Measurements from ENCODE around the gene CCR3.

Gene CCR3

GRCh38 chr3:46301122-46301835 lies 59.0 kb downstream of the CCR3 start:
- H4K5ac ChIP-seq (ENCODE audit: low read length) = no peak overlapping the region
- H3K79me1 ChIP-seq (ENCODE audit: low read length) = no peaks in the 10 kb centered on the region
- no peak overlapping the region for H4K8ac ChIP-seq (ENCODE audit: low read depth, low read length)

GRCh38 chr3:46303240-46303639 lies 61.0 kb downstream of the CCR3 start:
- Histone ChIP-seq H3K23ac (ENCODE audit: low read length) (no peak overlapping the region), H4K5ac (ENCODE audit: low read length) (no peak overlapping the region), H2BK15ac (replicated peaks; ENCODE audit: low read depth) (no peak overlapping the region), H3K79me1 (ENCODE audit: low read length) (no peaks in the 10 kb centered on the region), H3K4me3 (ENCODE audit: low read length) (no peak overlapping the region), H3K56ac (ENCODE audit: low read length) (no peak overlapping the region), H3K36me3 (ENCODE audit: control insufficient read depth, insufficient read depth, low read length) (no peaks in the 10 kb centered on the region), H2BK120ac (ENCODE audit: low read depth, low read length) (no peak overlapping the region), H4K8ac (ENCODE audit: low read depth, low read length) (no peak overlapping the region), H3K9ac (ENCODE audit: low read length) (no peak overlapping the region), H3K4me1 (ENCODE audit: control insufficient read depth, low read depth, low read length) (no peaks in the 10 kb centered on the region), H3K4me2 (ENCODE audit: low read length) (no peak overlapping the region), H3K27me3 (ENCODE audit: insufficient read depth, low read length, poor library complexity) (no peaks in the 10 kb centered on the region), H3K4ac (ENCODE audit: low read depth, low read length) (no peak overlapping the region), H2AK5ac (ENCODE audit: low read length) (no peak overlapping the region), H3K79me2 (ENCODE audit: control insufficient read depth, insufficient read depth, low read length) (no peaks in the 10 kb centered on the region), H2BK5ac (ENCODE audit: low read length) (no peak overlapping the region), H3K18ac (ENCODE audit: low read length) (no peak overlapping the region), H3K27ac (ENCODE audit: low read depth, low read length) (no peak overlapping the region)
- no CpG with 5 or more reads among the region's 3 CpGs for WGBS (ENCODE audit: extremely low coverage, insufficient coverage, low lambda C conversion rate)
- no peak for DNase-seq

More at GRCh38 chr3:46301122-46301835, 59.0 kb downstream of the CCR3 start:
- H2AK5ac ChIP-seq (ENCODE audit: low read length) = no peak overlapping the region
- no peak overlapping the region for H3K4me3 ChIP-seq (ENCODE audit: low read length)
- no peaks in the 10 kb centered on the region for H3K27me3 ChIP-seq (ENCODE audit: insufficient read depth, low read length, poor library complexity)
- no CpG with 5 or more reads among the region's 7 CpGs for WGBS (ENCODE audit: extremely low coverage, insufficient coverage, low lambda C conversion rate)
- H3K4me1 ChIP-seq (ENCODE audit: control insufficient read depth, low read depth, low read length) = no peaks in the 10 kb centered on the region
- no peak overlapping the region for H3K4ac ChIP-seq (ENCODE audit: low read depth, low read length)
- no peaks in the 10 kb centered on the region for H3K36me3 ChIP-seq (ENCODE audit: control insufficient read depth, insufficient read depth, low read length)
- H3K27ac ChIP-seq (ENCODE audit: low read depth, low read length) = no peak overlapping the region
- H3K18ac ChIP-seq (ENCODE audit: low read length) = no peak overlapping the region
- no peaks in the 10 kb centered on the region for H3K79me2 ChIP-seq (ENCODE audit: control insufficient read depth, insufficient read depth, low read length)
- no peak overlapping the region for H3K56ac ChIP-seq (ENCODE audit: low read length)
- H2BK120ac ChIP-seq (ENCODE audit: low read depth, low read length) = no peak overlapping the region
- no peak overlapping the region for H2BK5ac ChIP-seq (ENCODE audit: low read length)
- H3K9ac ChIP-seq (ENCODE audit: low read length) = no peak overlapping the region
- H3K4me2 ChIP-seq (ENCODE audit: low read length) = no peak overlapping the region
- no peak for DNase-seq
- H2BK15ac ChIP-seq (replicated peaks; ENCODE audit: low read depth) = no peak overlapping the region
- no peak overlapping the region for H3K23ac ChIP-seq (ENCODE audit: low read length)

- H2AK5ac ChIP-seq (ENCODE audit: low read length) = no peak overlapping the region
- H2BK5ac ChIP-seq (ENCODE audit: low read length) = no peak overlapping the region
- H3K4me3 ChIP-seq (ENCODE audit: low read length) = no peak overlapping the region
- no peak overlapping the region for H3K4ac ChIP-seq (ENCODE audit: low read depth, low read length)
- no peak overlapping the region for H3K18ac ChIP-seq (ENCODE audit: low read length)
- no peak overlapping the region for H3K23ac ChIP-seq (ENCODE audit: low read length)
- no peaks in the 10 kb centered on the region for H3K36me3 ChIP-seq (ENCODE audit: control insufficient read depth, insufficient read depth, low read length)
- H3K4me2 ChIP-seq (ENCODE audit: low read length) = no peak overlapping the region
- no peaks in the 10 kb centered on the region for H3K79me1 ChIP-seq (ENCODE audit: low read length)
- no peak overlapping the region for H2BK15ac ChIP-seq (replicated peaks; ENCODE audit: low read depth)
- H3K79me2 ChIP-seq (ENCODE audit: control insufficient read depth, insufficient read depth, low read length) = no peaks in the 10 kb centered on the region
- H3K27ac ChIP-seq (ENCODE audit: low read depth, low read length) = no peak overlapping the region
- H4K8ac ChIP-seq (ENCODE audit: low read depth, low read length) = no peak overlapping the region
- 100% methylated on average over 2 of the region's 3 CpGs for WGBS (ENCODE audit: extremely low coverage, insufficient coverage, low lambda C conversion rate)
- no peak overlapping the region for H4K5ac ChIP-seq (ENCODE audit: low read length)
- H3K4me1 ChIP-seq (ENCODE audit: control insufficient read depth, low read depth, low read length) = no peaks in the 10 kb centered on the region
- H3K27me3 ChIP-seq (ENCODE audit: insufficient read depth, low read length, poor library complexity) = no peaks in the 10 kb centered on the region
- H3K56ac ChIP-seq (ENCODE audit: low read length) = no peak overlapping the region
- no peak overlapping the region for H3K9ac ChIP-seq (ENCODE audit: low read length)
- H2BK120ac ChIP-seq (ENCODE audit: low read depth, low read length) = no peak overlapping the region
- DNase-seq = no peak
Measured at GRCh38 chr3:46304739-46305138, 62.5 kb downstream of the CCR3 start.

- H2BK5ac ChIP-seq (ENCODE audit: low read length) = no peak overlapping the region
- H3K4me3 ChIP-seq (ENCODE audit: low read length) = no peak overlapping the region
- no peaks in the 10 kb centered on the region for H3K79me1 ChIP-seq (ENCODE audit: low read length)
- no peak overlapping the region for H4K5ac ChIP-seq (ENCODE audit: low read length)
- no peak overlapping the region for H2BK120ac ChIP-seq (ENCODE audit: low read depth, low read length)
- H2AK5ac ChIP-seq (ENCODE audit: low read length) = no peak overlapping the region
- H4K8ac ChIP-seq (ENCODE audit: low read depth, low read length) = no peak overlapping the region
- no CpG with 5 or more reads among the region's 1 CpG for whole genome bisulfite sequencing (ENCODE audit: extremely low coverage, insufficient coverage, low lambda C conversion rate)
- H3K9ac ChIP-seq (ENCODE audit: low read length) = no peak overlapping the region
- H3K4me2 ChIP-seq (ENCODE audit: low read length) = no peak overlapping the region
- no peak overlapping the region for H2BK15ac ChIP-seq (replicated peaks; ENCODE audit: low read depth)
- no peak for DNase-seq
- no peaks in the 10 kb centered on the region for H3K36me3 ChIP-seq (ENCODE audit: control insufficient read depth, insufficient read depth, low read length)
- H3K4ac ChIP-seq (ENCODE audit: low read depth, low read length) = no peak overlapping the region
- H3K79me2 ChIP-seq (ENCODE audit: control insufficient read depth, insufficient read depth, low read length) = no peaks in the 10 kb centered on the region
- H3K23ac ChIP-seq (ENCODE audit: low read length) = no peak overlapping the region
- H3K27me3 ChIP-seq (ENCODE audit: insufficient read depth, low read length, poor library complexity) = no peaks in the 10 kb centered on the region
- H3K18ac ChIP-seq (ENCODE audit: low read length) = no peak overlapping the region
- no peaks in the 10 kb centered on the region for H3K4me1 ChIP-seq (ENCODE audit: control insufficient read depth, low read depth, low read length)
- H3K27ac ChIP-seq (ENCODE audit: low read depth, low read length) = no peak overlapping the region
- H3K56ac ChIP-seq (ENCODE audit: low read length) = no peak overlapping the region
Measured at GRCh38 chr3:46312991-46313390, 70.7 kb downstream of the CCR3 start.

- Histone ChIP-seq H3K79me1 (ENCODE audit: low read length) (no peaks in the 10 kb centered on the region), H3K23ac (ENCODE audit: low read length) (no peak overlapping the region), H4K8ac (ENCODE audit: low read depth, low read length) (no peak overlapping the region), H2BK15ac (replicated peaks; ENCODE audit: low read depth) (no peak overlapping the region), H2AK5ac (ENCODE audit: low read length) (no peak overlapping the region), H3K56ac (ENCODE audit: low read length) (no peak overlapping the region), H3K27ac (ENCODE audit: low read depth, low read length) (no peak overlapping the region), H3K4me1 (ENCODE audit: control insufficient read depth, low read depth, low read length) (no peaks in the 10 kb centered on the region), H3K18ac (ENCODE audit: low read length) (no peak overlapping the region), H3K4me2 (ENCODE audit: low read length) (no peak overlapping the region), H2BK120ac (ENCODE audit: low read depth, low read length) (no peak overlapping the region), H4K5ac (ENCODE audit: low read length) (no peak overlapping the region), H3K36me3 (ENCODE audit: control insufficient read depth, insufficient read depth, low read length) (no peaks in the 10 kb centered on the region), H3K27me3 (ENCODE audit: insufficient read depth, low read length, poor library complexity) (no peaks in the 10 kb centered on the region), H3K4me3 (ENCODE audit: low read length) (no peak overlapping the region), H2BK5ac (ENCODE audit: low read length) (no peak overlapping the region), H3K79me2 (ENCODE audit: control insufficient read depth, insufficient read depth, low read length) (no peaks in the 10 kb centered on the region), H3K9ac (ENCODE audit: low read length) (no peak overlapping the region), H3K4ac (ENCODE audit: low read depth, low read length) (no peak overlapping the region)
- DNase-seq = no peak
Measured at GRCh38 chr3:46314517-46314916, 72.3 kb downstream of the CCR3 start.

DNA sequence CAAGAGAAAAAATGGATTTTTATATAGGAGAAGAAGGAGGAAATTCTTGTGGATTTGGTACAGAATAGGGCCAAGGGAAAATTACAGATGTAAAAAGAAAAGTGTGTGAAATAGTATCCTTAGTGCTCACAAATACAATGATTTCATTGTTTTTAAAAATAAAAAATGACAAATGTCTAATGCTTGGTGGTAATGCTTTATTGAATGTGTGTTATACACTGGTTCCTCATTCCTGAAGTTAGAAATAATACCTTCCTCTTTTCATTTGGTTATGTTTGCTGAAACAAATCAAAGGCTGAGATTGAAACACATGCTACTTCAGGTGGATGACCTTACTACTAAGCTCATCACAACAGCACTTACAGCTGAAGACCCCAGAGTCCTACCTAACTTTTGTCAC lies 73.9 kb downstream of the CCR3 start:
- Histone ChIP-seq H2AK5ac (ENCODE audit: low read length) (no peak overlapping the region), H3K23ac (ENCODE audit: low read length) (no peak overlapping the region), H3K79me2 (ENCODE audit: control insufficient read depth, insufficient read depth, low read length) (no peaks in the 10 kb centered on the region), H3K56ac (ENCODE audit: low read length) (no peak overlapping the region), H3K27ac (ENCODE audit: low read depth, low read length) (no peak overlapping the region), H4K8ac (ENCODE audit: low read depth, low read length) (no peak overlapping the region), H3K9ac (ENCODE audit: low read length) (no peak overlapping the region), H4K5ac (ENCODE audit: low read length) (no peak overlapping the region), H2BK15ac (replicated peaks; ENCODE audit: low read depth) (no peak overlapping the region), H2BK5ac (ENCODE audit: low read length) (no peak overlapping the region), H2BK120ac (ENCODE audit: low read depth, low read length) (no peak overlapping the region), H3K27me3 (ENCODE audit: insufficient read depth, low read length, poor library complexity) (peaks cover under 1% of the 10 kb centered on the region), H3K4ac (ENCODE audit: low read depth, low read length) (no peak overlapping the region), H3K4me2 (ENCODE audit: low read length) (no peak overlapping the region), H3K18ac (ENCODE audit: low read length) (no peak overlapping the region), H3K79me1 (ENCODE audit: low read length) (no peaks in the 10 kb centered on the region), H3K4me1 (ENCODE audit: control insufficient read depth, low read depth, low read length) (no peaks in the 10 kb centered on the region), H3K36me3 (ENCODE audit: control insufficient read depth, insufficient read depth, low read length) (no peaks in the 10 kb centered on the region), H3K4me3 (ENCODE audit: low read length) (no peak overlapping the region)
- DNase-seq = no peak
